HG03045 (cell line): ENCODE data around the gene FREM2.

Source experiments
- ATAC-seq: cut with Tn5 transposase; IDR thresholded peaks from one replicate; pipeline ENCODE4 v1.9.1; 2021; ENCODE audit warnings: mild to moderate bottlenecking, moderate library complexity; ENCODE audit not compliant: unreplicated experiment

The FREM2 gene

GRCh38 chr13:38880397-38880796 lies 193.5 kb downstream of the FREM2 start:
- no peak for ATAC-seq

- ATAC-seq, result no peak
Observed at GRCh38 chr13:38883783-38884182, 196.9 kb downstream of the FREM2 start.

GRCh38 chr13:38888309-38888708 lies 201.4 kb downstream of the FREM2 start:
- no peak for ATAC-seq

GRCh38 chr13:38895075-38895474 lies 208.2 kb downstream of the FREM2 start:
- ATAC-seq, result no peak

- no peak for ATAC-seq
Observed at GRCh38 chr13:38897521-38897920, 210.6 kb downstream of the FREM2 start.

GRCh38 chr13:38898481-38898880 lies 211.6 kb downstream of the FREM2 start:
- no peak for ATAC-seq

- ATAC-seq, result no peak
Observed at GRCh38 chr13:38899571-38899970, 212.7 kb downstream of the FREM2 start.

- ATAC-seq, result no peak
Observed at GRCh38 chr13:38900188-38900587, 213.3 kb downstream of the FREM2 start.

GRCh38 chr13:38902551-38902950 lies 215.7 kb downstream of the FREM2 start:
- ATAC-seq, result no peak

GRCh38 chr13:38905081-38905480 lies 218.2 kb downstream of the FREM2 start:
- ATAC-seq, result no peak

- ATAC-seq, result no peak
Observed at GRCh38 chr13:38905861-38906260, 219.0 kb downstream of the FREM2 start.

GRCh38 chr13:38908574-38908973 lies 221.7 kb downstream of the FREM2 start:
- no peak for ATAC-seq

- ATAC-seq, result no peak
Observed at GRCh38 chr13:38914070-38914469, 227.2 kb downstream of the FREM2 start.

- no peak for ATAC-seq
Observed at GRCh38 chr13:38921081-38921480, 234.2 kb downstream of the FREM2 start.

GRCh38 chr13:38922170-38922569 lies 235.3 kb downstream of the FREM2 start:
- no peak for ATAC-seq

GRCh38 chr13:38933786-38934185 lies 246.9 kb downstream of the FREM2 start:
- ATAC-seq, result no peak
